ENCODE data around the gene RAB5A. TPM values are rescaled to one million over a fixed set of nuclear protein-coding genes. Genes with fewer than 3 reads are reported as not detected.

RAB5A gene
- total RNA-seq, 1 experiment from 2014 or later = 49.7 TPM

GRCh38 chr3:19901337-19901736, 45.6 kb upstream of the RAB5A start:
- no peak overlapping the region for H3K27ac ChIP-seq (ENCODE audit: low read depth, low read length, poor library complexity, severe bottlenecking)
- ChIA-PET CTCF (no interaction called here), POLR2A (ENCODE audit: low non-redundant PET) (no interaction called here)
- BruUV-seq (replicated peaks) = no TSS peak
- H3K4me1 ChIP-seq (ENCODE audit: insufficient read depth, low read length, poor library complexity, severe bottlenecking) = peaks cover 5% of the 10 kb centered on the region
- no peaks in the 10 kb centered on the region for H3K36me3 ChIP-seq (ENCODE audit: insufficient read depth, low read length, poor library complexity, severe bottlenecking)
- DNase-seq (ENCODE audit: low spot score) = peak; percentile 78
- intact Hi-C loops (cut with micrococcal nuclease; ENCODE audit: unreplicated experiment) = no loop called here
- H3K9me3 ChIP-seq (ENCODE audit: low read depth, low read length, poor library complexity, severe bottlenecking) = peaks cover 2% of the 10 kb centered on the region
- H3K4me3 ChIP-seq (ENCODE audit: low read depth, low read length, poor library complexity, severe bottlenecking) = no peak overlapping the region
- TF ChIP-seq EZH2 (IDR thresholded peaks at IDR 0.05; ENCODE audit: borderline replicate concordance, low read depth, low read length, poor library complexity, severe bottlenecking) (no peak), CTCF (conservative IDR thresholded peaks at IDR 0.05; ENCODE audit: low read depth, low read length) (peak; percentile 52; the same call in 1 of the 2 replicates)
- H3K27me3 ChIP-seq (replicated peaks; ENCODE audit: insufficient read depth, low read depth, low read length, poor library complexity) = no peaks in the 10 kb centered on the region

DNA sequence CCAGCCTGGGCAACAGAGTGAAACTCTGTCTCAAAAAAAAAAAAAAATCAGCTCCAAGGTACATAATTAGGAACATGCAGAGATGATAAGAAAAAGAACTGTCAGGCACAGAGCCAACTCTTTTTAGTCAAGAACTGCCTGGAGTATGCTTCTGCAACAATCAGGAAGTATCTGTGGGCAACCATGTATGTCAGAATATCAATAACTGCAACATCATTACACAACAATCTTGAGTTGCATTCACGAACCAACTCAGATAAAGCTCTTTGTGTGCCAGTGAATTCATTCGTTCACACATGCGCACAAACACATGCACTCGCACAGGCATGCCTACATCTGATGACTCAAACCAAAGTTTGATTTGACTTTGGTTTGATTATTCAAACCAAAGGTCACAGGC, 45.0 kb upstream of the RAB5A start:
- H3K36me3 ChIP-seq (ENCODE audit: insufficient read depth, low read length, poor library complexity, severe bottlenecking) = no peaks in the 10 kb centered on the region
- H3K9me3 ChIP-seq (ENCODE audit: low read depth, low read length, poor library complexity, severe bottlenecking) = peaks cover 8% of the 10 kb centered on the region
- intact Hi-C loops (cut with micrococcal nuclease; ENCODE audit: unreplicated experiment) = no loop called here
- peaks cover 5% of the 10 kb centered on the region for H3K4me1 ChIP-seq (ENCODE audit: insufficient read depth, low read length, poor library complexity, severe bottlenecking)
- no peaks in the 10 kb centered on the region for H3K27me3 ChIP-seq (replicated peaks; ENCODE audit: insufficient read depth, low read depth, low read length, poor library complexity)
- POLR2A ChIA-PET (ENCODE audit: low non-redundant PET) = no interaction called here
- TF ChIP-seq CTCF (conservative IDR thresholded peaks at IDR 0.05; ENCODE audit: low read depth, low read length) = no peak
- CTCF ChIA-PET = no interaction called here
- H3K27ac ChIP-seq (ENCODE audit: low read depth, low read length, poor library complexity, severe bottlenecking) = no peak overlapping the region
- BruUV-seq (replicated peaks) = no TSS peak
- H3K4me3 ChIP-seq (ENCODE audit: low read depth, low read length, poor library complexity, severe bottlenecking) = no peak overlapping the region
- peak; percentile 32 for DNase-seq (ENCODE audit: low spot score)

DNA sequence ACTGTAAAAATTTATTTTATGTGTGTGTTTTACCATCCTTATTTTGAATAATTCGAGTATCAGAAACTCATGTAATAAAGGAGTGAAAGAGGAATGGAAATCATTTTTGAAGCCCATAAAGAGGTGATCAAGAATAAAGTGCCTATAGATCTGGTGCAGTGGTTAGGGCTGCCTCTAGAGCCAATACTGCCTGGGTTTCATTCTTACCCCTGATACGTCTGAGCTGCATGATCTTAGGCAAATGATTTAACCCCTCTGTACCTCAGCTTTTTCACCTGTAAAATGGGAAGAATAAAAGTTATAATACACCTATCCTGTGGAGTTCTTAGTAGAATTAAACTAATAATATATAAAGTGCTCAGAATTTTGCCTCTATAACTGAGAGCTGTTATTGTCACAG, 43.2 kb upstream of the RAB5A start:
- Histone ChIP-seq H3K36me3 (ENCODE audit: insufficient read depth, low read length, poor library complexity, severe bottlenecking) (no peaks in the 10 kb centered on the region), H3K27ac (ENCODE audit: low read depth, low read length, poor library complexity, severe bottlenecking) (no peak overlapping the region), H3K4me1 (ENCODE audit: insufficient read depth, low read length, poor library complexity, severe bottlenecking) (peaks cover 5% of the 10 kb centered on the region), H3K27me3 (replicated peaks; ENCODE audit: insufficient read depth, low read depth, low read length, poor library complexity) (no peaks in the 10 kb centered on the region), H3K4me3 (ENCODE audit: low read depth, low read length, poor library complexity, severe bottlenecking) (no peak overlapping the region), H3K9me3 (ENCODE audit: low read depth, low read length, poor library complexity, severe bottlenecking) (peaks cover 8% of the 10 kb centered on the region)
- intact Hi-C loops (cut with micrococcal nuclease; ENCODE audit: unreplicated experiment) = no loop called here
- DNase-seq (ENCODE audit: low spot score) = no peak
- no TSS peak for BruUV-seq (replicated peaks)
- POLR2A ChIA-PET (ENCODE audit: low non-redundant PET) = no interaction called here
- TF ChIP-seq EZH2 (IDR thresholded peaks at IDR 0.05; ENCODE audit: borderline replicate concordance, low read depth, low read length, poor library complexity, severe bottlenecking) (no peak), CTCF (conservative IDR thresholded peaks at IDR 0.05; ENCODE audit: low read depth, low read length) (no peak)
- CTCF ChIA-PET = no interaction called here
